ENCODE data around the gene DDX5.

- TF ChIP-seq CTCF (conservative IDR thresholded peaks at IDR 0.05 in 1 of 2, IDR thresholded peaks at IDR 0.05 in 1 of 2; ENCODE audit: low read depth in 1 of 2, low read length in 2 of 2) (no peak), EZH2 (IDR thresholded peaks at IDR 0.05; ENCODE audit: low read length, missing control alignments) (no peak)
Measured at GRCh38 chr17:64533784-64534183, 27.7 kb upstream of the DDX5 start.
